ENCODE data around the gene RAB31. TPM values are rescaled to one million over a fixed set of nuclear protein-coding genes. Genes with fewer than 3 reads are reported as not detected.

The RAB31 gene
- polyA plus RNA-seq, 1 donor from 2014 or later: 16.3 TPM

- Histone ChIP-seq H3K27me3 (ENCODE audit: insufficient read depth, low read depth, low read length) (no peaks in the 10 kb centered on the region), H3F3A (ENCODE audit: insufficient read depth, low read length, poor library complexity, severe bottlenecking) (no peaks in the 10 kb centered on the region), H3K9ac (ENCODE audit: low read length) (no peak overlapping the region), H4K20me1 (ENCODE audit: insufficient read depth) (no peaks in the 10 kb centered on the region), H2AFZ (ENCODE audit: low read depth, low read length) (no peak overlapping the region), H3K9me2 (ENCODE audit: insufficient read depth, low read length) (no peaks in the 10 kb centered on the region), H3K4me2 (ENCODE audit: low read length) (no peak overlapping the region), H3K27ac (ENCODE audit: low read length) (no peak overlapping the region), H3K4me3 (ENCODE audit: low read length) (no peak overlapping the region), H3K36me3 (ENCODE audit: insufficient read depth, low read length) (no peaks in the 10 kb centered on the region), H3K79me2 (replicated peaks; ENCODE audit: insufficient read depth, low read length) (no peaks in the 10 kb centered on the region), H3K9me3 (ENCODE audit: low read length) (peaks cover 3% of the 10 kb centered on the region)
- TF ChIP-seq TAF1 (IDR thresholded peaks at IDR 0.05; ENCODE audit: low read depth): no peak
- TF ChIP-seq POLR2AphosphoS5 (IDR thresholded peaks at IDR 0.05): no peak
- no peak for TF ChIP-seq CTCF (IDR thresholded peaks at IDR 0.05; ENCODE audit: poor library complexity, severe bottlenecking)
- TF ChIP-seq EP300 (conservative IDR thresholded peaks at IDR 0.05; ENCODE audit: poor library complexity, severe bottlenecking): no peak
- TF ChIP-seq REST (IDR thresholded peaks at IDR 0.05; ENCODE audit: borderline replicate concordance): no peak
- no peak for TF ChIP-seq MXI1 (conservative IDR thresholded peaks at IDR 0.05; ENCODE audit: poor library complexity, severe bottlenecking)
- TF ChIP-seq RAD21 (conservative IDR thresholded peaks at IDR 0.05): no peak
- no peak for TF ChIP-seq EZH2 (IDR thresholded peaks at IDR 0.05; ENCODE audit: borderline replicate concordance, insufficient read depth, low read length, poor library complexity, severe bottlenecking)
- TF ChIP-seq SMC3 (conservative IDR thresholded peaks at IDR 0.05; ENCODE audit: poor library complexity): no peak
Observed at GRCh38 chr18:9751371-9752031, 43.4 kb downstream of the RAB31 start.

- TF ChIP-seq EZH2 (IDR thresholded peaks at IDR 0.05; ENCODE audit: borderline replicate concordance, insufficient read depth, low read length, poor library complexity, severe bottlenecking) (no peak), SMC3 (conservative IDR thresholded peaks at IDR 0.05; ENCODE audit: poor library complexity) (no peak)
- Histone ChIP-seq H4K20me1 (ENCODE audit: insufficient read depth) (no peaks in the 10 kb centered on the region), H3F3A (ENCODE audit: insufficient read depth, low read length, poor library complexity, severe bottlenecking) (no peaks in the 10 kb centered on the region), H3K79me2 (replicated peaks; ENCODE audit: insufficient read depth, low read length) (no peaks in the 10 kb centered on the region), H3K27ac (ENCODE audit: low read length) (no peak overlapping the region), H3K4me2 (ENCODE audit: low read length) (no peak overlapping the region), H3K9ac (ENCODE audit: low read length) (no peak overlapping the region), H3K4me3 (ENCODE audit: low read length) (no peak overlapping the region), H3K9me3 (ENCODE audit: low read length) (no peaks in the 10 kb centered on the region), H3K9me2 (ENCODE audit: insufficient read depth, low read length) (no peaks in the 10 kb centered on the region), H3K36me3 (ENCODE audit: insufficient read depth, low read length) (no peaks in the 10 kb centered on the region), H2AFZ (ENCODE audit: low read depth, low read length) (no peak overlapping the region), H3K27me3 (ENCODE audit: insufficient read depth, low read depth, low read length) (no peaks in the 10 kb centered on the region)
Observed at GRCh38 chr18:9753846-9754245, 45.7 kb downstream of the RAB31 start.

All from neural cell (in vitro differentiated cells).